ENCODE measurements around the gene ETS1. TPM values are rescaled to one million over a fixed set of nuclear protein-coding genes. Genes with fewer than 3 reads are reported as not detected.
A peak's percentile ranks its signal among the peaks of the same experiment; 100 is the strongest.

Gene ETS1
- polyA plus RNA-seq, 1 donor from 2014 or later = 0.42 TPM

- H3K4me3 ChIP-seq (ENCODE audit: low read length) = peak overlapping the region; percentile 69
- no peak overlapping the region for H3K27ac ChIP-seq (ENCODE audit: low read length)
- peaks cover 100% of the 10 kb centered on the region for H3K27me3 ChIP-seq (ENCODE audit: insufficient read depth, low read depth, low read length)
- no peak overlapping the region for H3K4me2 ChIP-seq (ENCODE audit: low read length)
- H3K79me2 ChIP-seq (replicated peaks; ENCODE audit: insufficient read depth, low read length) = no peaks in the 10 kb centered on the region
- H2AFZ ChIP-seq (ENCODE audit: low read depth, low read length) = no peak overlapping the region
- no peaks in the 10 kb centered on the region for H4K20me1 ChIP-seq (ENCODE audit: insufficient read depth)
- no peaks in the 10 kb centered on the region for H3K9me2 ChIP-seq (ENCODE audit: insufficient read depth, low read length)
- H3K9me3 ChIP-seq (ENCODE audit: low read length) = no peaks in the 10 kb centered on the region
- no peaks in the 10 kb centered on the region for H3F3A ChIP-seq (ENCODE audit: insufficient read depth, low read length, poor library complexity, severe bottlenecking)
- TF ChIP-seq TAF1 (IDR thresholded peaks at IDR 0.05; ENCODE audit: low read depth) (no peak), EZH2 (IDR thresholded peaks at IDR 0.05; ENCODE audit: borderline replicate concordance, insufficient read depth, low read length, poor library complexity, severe bottlenecking) (peak; percentile 47), SMC3 (conservative IDR thresholded peaks at IDR 0.05; ENCODE audit: poor library complexity) (no peak), POLR2AphosphoS5 (IDR thresholded peaks at IDR 0.05) (peak; percentile 7), EP300 (conservative IDR thresholded peaks at IDR 0.05; ENCODE audit: poor library complexity, severe bottlenecking) (no peak), REST (IDR thresholded peaks at IDR 0.05; ENCODE audit: borderline replicate concordance) (no peak), MXI1 (conservative IDR thresholded peaks at IDR 0.05; ENCODE audit: poor library complexity, severe bottlenecking) (no peak), CTCF (IDR thresholded peaks at IDR 0.05; ENCODE audit: poor library complexity, severe bottlenecking) (no peak), RAD21 (conservative IDR thresholded peaks at IDR 0.05) (no peak)
- no peaks in the 10 kb centered on the region for H3K36me3 ChIP-seq (ENCODE audit: insufficient read depth, low read length)
- no peak overlapping the region for H3K9ac ChIP-seq (ENCODE audit: low read length)
Observed at GRCh38 chr11:128522055-128522942, 65.1 kb downstream of the ETS1 start.

- H2AFZ ChIP-seq (ENCODE audit: low read depth, low read length) = no peak overlapping the region
Observed at GRCh38 chr11:128521682-128522054, 65.7 kb downstream of the ETS1 start.

More at GRCh38 chr11:128521682-128522054, 65.7 kb downstream of the ETS1 start:
- Histone ChIP-seq H4K20me1 (ENCODE audit: insufficient read depth) (no peaks in the 10 kb centered on the region), H3K79me2 (replicated peaks; ENCODE audit: insufficient read depth, low read length) (no peaks in the 10 kb centered on the region), H3K27ac (ENCODE audit: low read length) (no peak overlapping the region), H3K4me2 (ENCODE audit: low read length) (no peak overlapping the region), H3K9me2 (ENCODE audit: insufficient read depth, low read length) (no peaks in the 10 kb centered on the region), H3K27me3 (ENCODE audit: insufficient read depth, low read depth, low read length) (peaks cover 100% of the 10 kb centered on the region), H3K9me3 (ENCODE audit: low read length) (no peaks in the 10 kb centered on the region), H3K36me3 (ENCODE audit: insufficient read depth, low read length) (no peaks in the 10 kb centered on the region), H3K9ac (ENCODE audit: low read length) (no peak overlapping the region), H3K4me3 (ENCODE audit: low read length) (peak overlapping the region; percentile 69), H3F3A (ENCODE audit: insufficient read depth, low read length, poor library complexity, severe bottlenecking) (no peaks in the 10 kb centered on the region)
- TF ChIP-seq REST (IDR thresholded peaks at IDR 0.05; ENCODE audit: borderline replicate concordance) = no peak
- no peak for TF ChIP-seq EZH2 (IDR thresholded peaks at IDR 0.05; ENCODE audit: borderline replicate concordance, insufficient read depth, low read length, poor library complexity, severe bottlenecking)
- TF ChIP-seq EP300 (conservative IDR thresholded peaks at IDR 0.05; ENCODE audit: poor library complexity, severe bottlenecking) = no peak
- TF ChIP-seq POLR2AphosphoS5 (IDR thresholded peaks at IDR 0.05) = no peak
- TF ChIP-seq RAD21 (conservative IDR thresholded peaks at IDR 0.05) = no peak
- no peak for TF ChIP-seq TAF1 (IDR thresholded peaks at IDR 0.05; ENCODE audit: low read depth)
- TF ChIP-seq MXI1 (conservative IDR thresholded peaks at IDR 0.05; ENCODE audit: poor library complexity, severe bottlenecking) = no peak
- TF ChIP-seq CTCF (IDR thresholded peaks at IDR 0.05; ENCODE audit: poor library complexity, severe bottlenecking) = no peak
- TF ChIP-seq SMC3 (conservative IDR thresholded peaks at IDR 0.05; ENCODE audit: poor library complexity) = no peak
